NCI-H345 treated with DMSO at 0.1 percent for 48 hours (cell line): ENCODE measurements around the gene RIPOR3.

Experiments
- DNase-seq: peaks from one replicate; lab custom pipeline; 2025; ENCODE audit not compliant: unreplicated experiment; lab: John Stamatoyannopoulos, UW

RIPOR3 gene

GRCh38 chr20:50594231-50594590, 97.1 kb downstream of the RIPOR3 start:
- no peak for DNase-seq

DNA sequence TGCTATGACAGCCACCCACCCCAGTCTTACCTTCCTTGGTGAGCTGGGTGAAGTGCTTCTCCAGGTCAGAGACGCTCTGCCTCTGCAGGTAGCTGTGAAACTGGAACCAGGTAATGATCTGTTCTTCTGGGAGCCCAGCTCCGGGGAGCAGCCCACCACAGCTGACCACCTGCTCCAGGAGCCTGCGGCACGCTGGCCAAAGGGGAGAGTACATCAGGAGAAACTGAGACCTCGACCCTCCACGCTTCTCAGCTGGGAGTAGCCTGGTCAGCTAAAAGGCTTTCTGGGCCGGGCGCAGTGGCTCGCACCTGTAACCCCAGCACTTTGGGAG, 98.4 kb downstream of the RIPOR3 start:
- no peak for DNase-seq

DNA sequence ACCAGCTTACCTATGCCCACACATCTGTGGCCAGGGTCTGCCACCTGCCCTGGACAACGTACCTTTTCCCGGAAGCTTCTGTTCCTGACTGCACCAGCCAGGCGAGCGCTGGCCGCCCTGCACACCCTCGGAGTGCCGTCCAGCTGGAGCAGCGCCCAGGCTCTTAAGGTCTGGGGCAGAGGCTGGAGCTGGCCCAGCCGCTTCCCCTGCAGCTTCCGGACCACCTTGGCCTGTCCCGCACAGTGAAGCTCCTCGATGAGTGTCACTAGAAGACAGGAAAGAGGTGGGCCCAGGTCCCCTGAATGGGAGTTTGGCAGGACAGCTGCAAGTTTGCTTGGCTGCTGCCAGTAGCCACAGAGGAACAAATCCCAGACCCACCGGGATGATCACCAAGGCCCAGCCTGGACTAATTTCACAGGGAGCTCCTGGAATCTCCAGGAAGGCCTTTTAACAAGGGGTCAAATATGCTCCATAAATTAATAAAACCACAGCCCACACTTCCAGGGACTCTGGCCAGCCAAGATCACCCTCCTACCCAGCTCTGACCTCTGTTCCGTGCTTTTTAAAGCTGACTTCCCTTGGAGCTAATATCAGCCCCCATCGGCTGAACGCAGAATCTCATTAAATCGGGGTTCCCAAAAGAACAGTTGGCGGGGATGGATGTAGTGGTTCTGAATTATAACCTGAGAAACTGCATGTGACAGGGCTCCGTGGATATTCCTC, 98.9 kb downstream of the RIPOR3 start:
- no peak for DNase-seq

- no peak for DNase-seq
Observed at GRCh38 chr20:50591233-50591852, 100.0 kb downstream of the RIPOR3 start.

- peak; percentile 44 for DNase-seq
Observed at GRCh38 chr20:50590348-50590664, 101.0 kb downstream of the RIPOR3 start.

DNA sequence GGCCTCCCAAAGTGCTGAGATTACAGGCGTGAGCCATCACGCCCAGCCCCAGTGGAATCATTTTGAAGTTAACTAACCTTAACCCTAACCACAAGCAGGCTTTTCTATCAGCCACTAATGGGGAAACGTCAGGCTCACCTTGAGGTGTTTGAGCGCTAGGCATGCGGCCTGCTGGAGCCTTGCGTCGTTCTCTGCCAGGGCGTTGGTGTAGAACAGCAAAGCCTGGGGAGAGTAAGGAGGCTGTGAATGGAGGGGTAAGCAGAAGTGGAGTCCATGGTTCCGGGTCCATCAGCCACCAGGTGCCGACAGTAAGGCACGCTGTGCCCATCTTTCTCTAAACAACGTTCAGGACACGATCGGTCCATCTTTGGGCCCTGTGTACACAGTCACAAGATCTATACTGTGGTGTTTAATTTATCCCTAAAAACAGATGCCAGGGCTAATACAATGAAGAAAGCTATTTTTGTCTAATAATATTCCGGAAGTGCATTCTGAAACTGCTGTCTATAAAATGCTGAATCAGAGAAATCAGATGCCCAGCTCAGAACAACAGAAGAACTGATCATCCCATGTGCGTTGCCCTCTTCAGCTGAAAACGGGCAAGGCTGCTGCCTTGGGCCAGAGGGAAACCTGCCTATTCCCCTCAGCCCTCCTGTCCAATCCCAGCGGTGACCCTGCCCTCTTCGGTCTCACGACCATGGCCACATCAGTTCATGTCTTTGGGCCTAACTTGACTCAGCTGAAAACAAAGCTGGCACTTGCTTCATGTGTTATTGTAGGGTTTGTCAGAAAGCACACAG, 101.6 kb downstream of the RIPOR3 start:
- no peak for DNase-seq

GRCh38 chr20:50588034-50588736, 103.2 kb downstream of the RIPOR3 start:
- DNase-seq: peak; percentile 95

- DNase-seq: peak; percentile 99
Observed at GRCh38 chr20:50587291-50587961, 103.9 kb downstream of the RIPOR3 start.

DNA sequence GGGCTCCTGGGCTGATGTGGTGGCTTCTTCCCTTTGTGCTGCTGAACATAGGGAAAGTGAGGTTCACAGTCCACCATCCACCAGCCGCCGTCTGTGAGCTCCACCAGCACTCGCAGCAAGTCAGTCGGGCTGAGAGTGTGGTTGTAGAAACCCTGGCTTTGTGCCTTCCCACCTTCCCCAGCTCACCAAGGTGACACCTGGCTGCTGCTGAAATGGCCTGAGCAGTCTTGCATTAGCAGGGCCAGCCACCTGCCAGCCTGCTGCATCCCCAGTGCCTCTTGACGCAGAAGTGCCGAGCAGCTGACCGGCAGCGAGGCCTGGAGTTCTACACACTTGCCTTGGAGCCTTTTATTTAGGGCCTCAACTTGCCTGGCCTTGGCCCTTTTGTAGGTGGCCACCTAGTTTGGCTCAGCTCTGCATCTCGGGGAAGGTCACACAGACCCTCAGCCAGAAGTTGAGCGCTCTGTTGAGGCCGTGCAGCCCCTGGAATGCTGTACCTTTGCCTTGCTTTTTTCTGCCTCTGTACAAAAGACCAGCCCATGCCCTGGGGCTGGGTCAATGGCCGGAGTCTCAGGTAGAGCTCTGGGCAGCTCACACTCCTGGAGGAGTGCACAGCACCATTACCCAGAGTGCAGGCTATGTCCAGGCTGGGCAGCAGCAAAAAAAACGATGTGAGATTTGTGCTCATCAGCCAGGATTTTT, 104.7 kb downstream of the RIPOR3 start:
- peak; percentile 62 for DNase-seq

- no peak for DNase-seq
Observed at GRCh38 chr20:50585678-50586077, 105.7 kb downstream of the RIPOR3 start.

DNA sequence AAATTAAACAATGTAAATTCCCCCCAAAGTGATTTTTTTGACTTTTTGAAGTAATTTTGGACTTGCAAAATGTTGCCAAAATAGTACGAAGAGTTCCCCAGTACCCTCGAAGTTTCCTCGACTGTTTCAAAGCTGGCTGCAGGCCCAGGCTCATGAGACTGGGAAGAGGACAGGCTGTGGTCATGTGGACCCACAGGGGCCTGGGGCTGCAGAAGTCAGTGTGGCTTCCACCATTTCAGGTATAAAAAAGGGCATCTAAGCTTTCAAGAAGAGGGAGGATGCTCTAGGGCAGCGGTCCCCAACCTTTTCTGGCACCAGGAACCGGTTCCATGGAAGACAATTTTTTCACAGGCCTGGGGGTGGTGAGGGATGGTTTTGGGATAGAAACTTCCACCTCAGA, 106.1 kb downstream of the RIPOR3 start:
- peak; percentile 44 for DNase-seq

GRCh38 chr20:50584687-50585086, 106.7 kb downstream of the RIPOR3 start:
- DNase-seq: no peak

DNA sequence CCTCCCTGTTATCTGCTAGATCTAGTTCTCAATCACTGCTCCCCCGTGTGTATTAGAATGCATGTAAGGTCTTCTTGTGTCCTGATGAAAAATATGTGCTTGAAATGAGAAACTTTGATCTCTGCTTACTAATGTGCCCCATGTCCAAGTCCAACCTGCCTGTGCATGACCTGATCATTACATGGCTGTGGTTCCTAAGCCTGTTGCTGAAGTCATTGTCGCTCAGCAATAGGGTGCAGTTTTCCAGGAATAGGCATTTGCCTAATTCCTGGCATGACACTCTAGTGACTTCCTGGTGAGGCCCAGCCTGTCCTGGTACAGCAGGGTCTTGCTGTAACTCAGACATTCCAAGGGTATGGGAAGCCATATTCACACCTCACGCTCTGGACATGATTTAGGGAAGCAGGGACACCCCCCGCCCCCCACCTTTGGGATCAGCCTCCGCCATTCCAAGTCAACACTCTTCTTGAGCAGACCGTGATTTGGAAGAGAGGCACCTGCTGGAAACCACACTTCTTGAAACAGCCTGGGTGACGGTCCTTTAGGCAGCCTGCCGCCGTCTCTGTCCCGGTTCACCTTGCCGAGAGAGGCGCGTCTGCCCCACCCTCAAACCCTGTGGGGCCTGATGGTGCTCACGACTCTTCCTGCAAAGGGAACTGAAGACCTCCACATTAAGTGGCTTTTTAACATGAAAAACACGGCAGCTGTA, 107.7 kb downstream of the RIPOR3 start:
- DNase-seq: no peak

- no peak for DNase-seq
Observed at GRCh38 chr20:50582591-50583234, 108.6 kb downstream of the RIPOR3 start.

DNA sequence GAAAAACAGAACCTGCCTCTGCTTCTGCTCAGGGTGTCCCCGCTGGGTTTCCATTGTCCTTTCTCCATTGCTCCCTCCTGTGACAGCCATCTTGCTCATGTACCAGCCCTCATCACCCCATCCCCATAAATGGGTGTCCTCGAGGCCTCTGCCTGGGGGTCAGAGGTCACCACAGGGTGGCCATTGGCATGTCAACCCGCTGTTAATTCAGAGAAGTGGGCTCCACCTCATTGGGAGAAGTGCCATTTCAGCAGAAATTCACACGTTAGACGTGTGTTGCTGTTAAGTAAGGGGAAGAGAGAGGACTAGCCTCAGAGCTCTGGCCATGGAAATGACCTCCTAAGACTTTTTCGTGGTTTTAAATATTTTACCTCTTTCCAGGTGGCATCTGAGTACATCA, 109.2 kb downstream of the RIPOR3 start:
- no peak for DNase-seq

DNA sequence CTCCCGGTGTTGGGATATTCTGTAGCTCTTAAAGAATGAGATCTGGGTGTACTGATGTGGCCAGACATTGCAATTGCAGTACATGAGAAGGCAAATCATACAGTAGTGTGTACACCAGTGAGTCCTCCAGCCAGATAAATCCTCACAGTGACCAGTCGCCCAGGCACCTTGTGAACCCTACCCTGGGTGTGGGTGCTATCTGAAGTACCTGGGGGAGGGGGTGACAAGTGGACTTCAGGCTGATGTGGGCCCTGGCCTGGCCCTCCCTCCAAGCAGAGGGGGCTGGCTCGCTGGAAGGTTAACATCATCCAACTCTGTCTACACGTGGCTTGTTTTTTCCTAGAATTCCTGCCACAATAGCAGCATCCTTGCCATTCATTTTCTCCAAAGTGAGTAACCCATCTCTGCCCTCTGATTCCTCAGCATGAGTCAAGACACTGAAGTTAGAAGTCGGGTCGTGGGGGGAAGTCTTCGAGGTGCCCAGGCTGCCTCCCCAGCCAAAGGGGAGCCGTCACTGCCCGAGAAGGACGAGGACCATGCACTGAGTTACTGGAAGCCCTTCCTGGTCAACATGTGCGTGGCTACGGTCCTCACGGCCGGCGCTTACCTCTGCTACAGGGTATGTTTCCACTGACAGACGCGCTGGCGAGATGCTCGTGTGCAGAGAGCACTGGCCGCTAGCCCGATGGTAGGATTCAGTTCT, 110.3 kb downstream of the RIPOR3 start:
- DNase-seq: no peak

DNA sequence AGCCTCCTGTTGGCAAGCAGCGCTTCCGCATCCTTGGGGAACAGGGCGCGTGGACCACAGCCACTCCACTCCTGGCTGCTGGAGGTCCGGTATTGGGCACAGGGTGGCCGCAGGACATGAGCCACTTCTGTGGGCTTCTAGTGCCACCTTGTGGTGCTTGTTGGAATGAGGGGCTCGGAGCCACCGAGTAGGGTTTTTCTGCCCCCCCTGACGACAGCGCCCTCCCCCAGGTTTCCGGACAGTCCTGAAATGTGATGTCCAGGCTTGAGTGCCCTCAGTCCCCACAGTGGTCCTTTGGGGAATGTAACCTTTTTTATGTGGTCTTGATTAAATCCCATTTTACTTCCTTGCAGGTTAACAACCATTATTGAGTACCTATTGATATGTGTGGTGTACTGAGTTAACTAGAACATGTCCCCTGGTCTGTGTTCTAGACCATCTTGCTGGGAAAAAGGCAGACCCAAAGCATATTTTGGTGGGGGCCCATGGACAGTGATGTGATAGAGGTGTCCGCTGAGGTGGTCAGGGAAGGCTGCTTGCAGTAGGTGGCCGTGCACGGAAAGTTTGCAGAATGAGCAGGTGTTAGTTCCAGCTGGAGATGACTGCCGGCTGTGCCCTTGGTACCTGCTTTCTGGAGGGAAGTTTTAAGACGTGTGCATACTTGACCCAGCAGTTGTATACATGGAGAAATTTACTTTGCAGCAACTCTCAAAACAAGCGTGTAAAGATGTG, 111.2 kb downstream of the RIPOR3 start:
- DNase-seq: no peak

DNA sequence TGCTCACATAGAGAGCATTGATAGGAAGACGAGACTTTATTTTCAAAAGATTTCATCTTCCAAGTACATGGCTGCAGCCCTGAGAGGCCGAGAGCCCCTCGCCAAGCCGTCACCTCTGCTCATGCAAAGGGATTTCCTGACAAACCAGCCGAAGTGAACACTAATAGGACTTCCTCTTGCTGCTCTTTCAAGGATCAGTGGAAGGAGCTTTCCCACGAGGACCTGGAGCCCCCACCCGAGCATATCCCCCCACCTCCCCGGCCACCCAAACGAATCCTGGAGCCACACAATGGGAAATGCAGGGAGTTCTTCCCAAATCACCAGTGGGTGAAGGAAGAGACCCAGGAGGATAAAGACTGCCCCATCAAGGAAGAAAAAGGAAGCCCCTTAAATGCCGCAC, 111.8 kb downstream of the RIPOR3 start:
- no peak for DNase-seq
